Measurements from ENCODE around the gene TMEM132C.

TMEM132C gene

GRCh38 chr12:128509170-128509569, 242.2 kb downstream of the TMEM132C start:
- FAIRE-seq, result no peak

DNA sequence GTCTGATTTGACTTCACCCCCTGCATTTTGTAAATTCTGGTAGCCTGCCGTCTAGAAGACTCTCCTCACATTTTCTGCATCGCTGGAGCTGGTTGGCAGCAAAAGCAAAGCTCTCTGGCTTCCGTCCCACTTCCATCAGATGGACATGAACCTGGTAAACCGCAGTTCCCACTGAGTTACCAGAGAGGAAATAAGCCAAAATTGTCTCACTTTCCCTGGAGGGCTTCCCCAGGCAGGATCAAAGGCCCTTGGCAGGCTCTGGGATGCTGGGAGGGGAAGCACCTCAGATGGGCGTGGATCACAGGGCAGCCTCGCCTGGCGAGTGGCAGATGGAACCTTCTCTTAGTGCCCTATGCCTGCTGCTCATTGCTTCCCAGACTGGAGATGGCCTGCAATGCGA, 243.5 kb downstream of the TMEM132C start:
- no peak for FAIRE-seq

GRCh38 chr12:128513331-128513730, 246.4 kb downstream of the TMEM132C start:
- no peak for FAIRE-seq

DNA sequence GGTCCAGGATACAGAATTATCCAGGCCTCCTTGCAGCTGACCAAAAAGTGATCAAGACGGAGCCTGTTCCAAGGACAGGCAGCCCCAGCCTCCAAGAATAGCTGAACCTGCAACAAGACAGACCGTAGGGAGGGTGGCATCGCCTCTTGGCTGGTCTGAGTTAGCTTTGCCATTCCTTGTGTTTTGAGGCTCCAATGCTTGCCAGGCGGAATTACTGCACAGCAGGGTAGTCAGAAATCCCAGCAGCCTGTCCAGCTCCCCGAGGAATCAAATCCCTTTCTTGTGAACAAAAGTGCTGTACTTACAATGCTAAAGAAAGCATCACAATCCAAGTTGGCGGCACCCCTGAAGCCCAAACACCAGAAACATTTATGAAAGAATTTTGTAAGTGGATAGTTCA, 246.9 kb downstream of the TMEM132C start:
- FAIRE-seq, result no peak

DNA sequence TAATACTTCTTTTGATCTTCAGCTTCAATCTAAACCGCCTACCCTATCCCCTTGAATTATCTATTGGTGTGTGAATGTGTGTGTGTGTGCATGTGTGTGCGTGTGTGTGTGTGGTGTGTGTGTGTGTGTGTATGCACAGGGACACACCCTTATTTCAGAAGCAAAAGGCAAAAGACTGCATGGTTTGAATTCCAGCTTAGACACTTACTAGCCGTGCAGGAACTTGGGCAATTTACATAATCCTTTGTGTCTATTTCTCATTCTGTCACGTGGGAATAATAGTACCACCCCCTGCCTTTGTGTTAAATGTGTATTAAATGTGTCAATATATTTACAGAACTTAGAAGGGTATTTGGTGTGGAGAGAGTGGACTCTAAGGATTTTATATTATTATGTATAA, 251.7 kb downstream of the TMEM132C start:
- no peak for FAIRE-seq

- FAIRE-seq, result no peak
Observed at GRCh38 chr12:128519426-128519825, 252.5 kb downstream of the TMEM132C start.

DNA sequence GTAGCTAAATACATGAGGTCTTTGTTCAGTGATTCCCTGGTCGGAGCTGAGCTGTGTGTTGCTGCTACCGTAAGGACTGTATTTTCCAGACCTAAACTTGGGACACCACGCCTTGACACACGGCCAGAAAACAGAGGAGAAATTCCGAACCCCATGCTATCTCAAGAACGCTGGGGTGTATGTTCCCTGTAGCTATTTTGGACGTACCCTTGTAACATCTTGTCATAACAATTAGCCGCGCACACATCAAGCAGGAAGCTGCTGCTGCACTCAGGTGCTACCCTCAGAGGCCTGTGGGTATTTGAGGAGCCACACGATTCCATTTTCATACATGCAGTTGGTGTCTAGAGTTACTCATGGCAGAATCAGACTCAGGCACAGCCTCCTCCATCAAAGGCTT, 255.0 kb downstream of the TMEM132C start:
- FAIRE-seq, result no peak

DNA sequence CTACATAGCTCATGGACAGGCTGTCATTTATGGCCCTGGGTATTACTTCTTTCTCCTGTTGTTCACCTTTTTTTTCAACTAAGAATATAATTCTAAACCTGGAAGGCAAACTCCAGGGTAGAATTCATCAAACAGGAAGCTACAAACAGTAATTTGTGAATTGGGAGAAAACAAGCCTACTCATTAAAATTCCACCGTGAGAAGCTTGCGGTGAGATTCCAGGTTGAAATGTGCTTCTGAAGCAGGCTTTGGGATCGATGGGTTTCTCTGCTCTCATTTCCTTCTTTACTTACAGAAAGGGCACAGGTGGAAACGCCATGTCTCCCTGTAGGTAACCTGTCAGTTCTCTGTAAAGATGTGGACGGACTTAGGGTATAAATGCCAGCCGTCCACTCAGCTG, 257.5 kb downstream of the TMEM132C start:
- no peak for FAIRE-seq

GRCh38 chr12:128531170-128531569, 264.2 kb downstream of the TMEM132C start:
- FAIRE-seq, result no peak

DNA sequence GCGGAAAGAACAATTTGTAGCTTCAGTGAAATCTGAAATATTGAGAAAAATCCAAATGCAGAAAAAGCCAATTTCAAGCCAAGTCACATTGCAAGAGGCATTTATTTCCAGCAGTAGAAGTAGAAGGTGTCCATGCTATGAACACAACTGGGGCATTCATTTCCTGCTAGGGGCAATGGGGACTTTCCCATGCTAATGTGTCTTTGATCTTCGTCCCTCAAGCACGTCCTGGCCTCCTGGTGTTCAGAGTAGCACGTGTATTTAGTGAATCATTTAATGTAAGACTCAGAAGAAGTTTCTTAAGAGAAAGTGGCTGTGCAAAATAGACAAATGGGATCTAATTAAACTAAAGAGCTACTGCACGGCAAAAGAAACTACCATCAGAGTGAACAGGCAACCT, 267.9 kb downstream of the TMEM132C start:
- FAIRE-seq, result no peak

DNA sequence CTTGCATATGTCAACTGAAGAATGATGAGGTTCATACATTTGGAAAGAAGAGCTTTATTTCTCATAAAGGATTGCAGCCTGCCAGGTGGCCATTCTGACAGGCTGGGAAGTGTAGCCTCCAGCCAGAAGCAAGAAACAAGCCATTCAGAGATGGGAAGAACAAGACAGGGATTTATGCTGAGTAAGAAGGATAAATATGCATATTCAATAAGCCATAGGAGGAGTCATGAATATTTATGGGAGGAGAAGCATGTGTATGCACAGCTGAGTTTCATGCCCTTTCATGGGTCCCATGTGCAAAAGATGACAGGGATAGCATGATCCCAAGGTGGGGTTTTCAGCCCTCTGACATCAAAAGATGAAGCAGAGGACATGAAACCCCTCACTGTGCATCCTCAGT, 269.8 kb downstream of the TMEM132C start:
- FAIRE-seq, result no peak

DNA sequence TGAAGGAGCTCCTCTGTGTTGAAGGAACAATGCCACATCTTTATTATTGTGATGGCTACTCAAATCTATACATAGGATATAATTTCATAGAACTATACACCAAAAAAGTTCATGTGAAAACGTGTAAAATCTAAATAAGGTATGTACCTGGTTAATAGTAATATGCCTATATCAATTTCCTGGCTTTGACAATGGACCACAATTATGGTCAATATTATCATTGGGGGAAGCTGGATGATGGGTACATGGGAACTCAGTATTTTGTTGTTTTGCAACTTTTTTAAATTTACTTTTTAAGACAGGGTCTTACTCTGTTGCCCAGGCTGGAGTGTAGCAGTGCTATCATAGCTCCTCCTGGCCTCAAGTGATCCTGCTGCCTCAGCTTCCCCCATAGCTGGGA, 270.7 kb downstream of the TMEM132C start:
- no peak for FAIRE-seq

GRCh38 chr12:128542844-128543243, 275.9 kb downstream of the TMEM132C start:
- FAIRE-seq, result no peak

- no peak for FAIRE-seq
Observed at GRCh38 chr12:128543460-128543859, 276.5 kb downstream of the TMEM132C start.

DNA sequence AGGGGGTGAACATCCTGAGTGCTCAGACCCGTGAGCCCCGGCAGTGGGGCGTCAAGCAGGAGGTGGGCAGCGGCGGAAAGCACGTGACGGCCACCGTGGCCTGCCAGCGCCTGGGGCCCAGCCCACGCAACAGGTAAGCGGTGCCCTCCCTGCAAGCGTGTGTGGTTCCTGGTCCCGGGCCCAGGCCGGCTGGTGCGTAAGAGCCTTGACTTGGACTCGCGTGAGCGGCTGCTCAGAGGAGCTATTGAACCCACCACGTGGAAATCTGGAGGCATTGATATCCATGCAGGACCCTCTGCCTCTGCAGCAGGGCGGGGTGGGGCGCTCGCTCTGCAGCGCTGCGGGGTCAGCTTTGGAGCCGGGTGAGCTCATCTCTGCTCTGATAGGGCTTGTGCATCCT, 277.0 kb downstream of the TMEM132C start:
- FAIRE-seq, result no peak

- FAIRE-seq, result no peak
Observed at GRCh38 chr12:128548949-128549348, 282.0 kb downstream of the TMEM132C start.

DNA sequence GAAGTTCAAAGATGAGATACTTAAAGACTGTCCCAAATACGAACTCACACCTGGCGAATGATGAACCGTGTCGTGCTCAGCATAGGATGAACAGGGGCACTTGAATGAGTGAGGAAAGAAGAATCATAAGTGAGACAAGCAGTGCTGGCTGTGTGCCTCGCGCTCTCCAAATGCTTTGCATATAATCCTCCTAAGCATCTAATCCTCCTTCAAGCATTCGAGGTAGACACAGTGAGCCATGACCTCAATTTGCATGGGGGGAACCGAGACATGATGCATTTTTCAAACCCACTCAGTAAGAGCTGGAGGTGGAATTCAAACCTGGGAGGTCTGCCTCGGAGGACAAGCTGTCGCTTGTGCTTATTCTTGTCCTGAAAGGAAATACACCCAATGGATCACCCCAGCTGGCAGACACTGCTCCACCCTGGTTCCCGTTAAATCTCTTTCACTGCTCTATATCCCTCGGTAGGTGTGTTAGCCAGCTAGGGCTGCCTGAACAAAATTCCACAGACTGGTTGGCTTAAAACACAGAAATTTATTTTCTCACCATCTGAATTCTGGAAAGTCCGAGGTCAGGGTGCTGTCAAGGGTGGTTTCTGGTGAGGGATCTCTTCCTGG, 282.7 kb downstream of the TMEM132C start:
- FAIRE-seq, result no peak

DNA sequence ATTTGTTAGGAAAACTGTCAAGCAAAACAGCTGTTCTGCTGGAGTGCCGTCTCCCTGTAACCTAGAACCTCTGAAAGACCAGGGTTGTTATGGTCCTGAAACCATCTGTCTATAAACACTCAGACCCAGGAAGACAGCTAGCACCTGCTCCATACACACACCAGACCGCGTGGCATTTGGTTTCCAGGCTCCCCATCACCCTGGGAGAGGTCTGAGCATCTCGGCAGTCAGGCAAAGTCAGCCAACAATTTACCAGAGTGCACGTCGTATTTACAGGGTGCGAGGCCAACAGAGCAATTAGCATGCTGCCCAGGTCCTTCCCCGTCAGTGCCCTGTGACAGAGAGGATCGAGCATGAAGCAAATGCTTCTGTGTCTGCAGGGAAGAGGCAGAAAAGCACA, 284.3 kb downstream of the TMEM132C start:
- FAIRE-seq, result no peak

- FAIRE-seq, result no peak
Observed at GRCh38 chr12:128554546-128555304, 287.8 kb downstream of the TMEM132C start.

DNA sequence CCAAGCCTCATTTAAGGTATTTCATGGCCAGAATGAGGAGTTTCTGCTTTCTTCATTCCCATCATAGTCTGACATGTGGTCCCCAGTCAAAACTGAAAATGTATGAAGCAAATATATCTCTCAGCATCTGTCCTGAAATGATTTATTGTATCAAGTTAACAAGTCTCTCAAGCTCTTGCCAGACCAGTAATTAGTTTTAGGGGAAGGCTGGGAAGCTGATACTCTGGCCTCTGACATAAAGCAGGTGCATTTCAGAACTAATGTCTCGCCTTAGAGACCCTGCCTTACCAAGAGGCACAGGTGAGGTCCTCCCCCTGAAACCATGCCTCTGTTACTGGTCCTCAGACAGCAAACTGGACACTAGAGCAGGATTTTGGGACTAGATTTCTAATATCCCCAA, 290.3 kb downstream of the TMEM132C start:
- FAIRE-seq, result no peak

DNA sequence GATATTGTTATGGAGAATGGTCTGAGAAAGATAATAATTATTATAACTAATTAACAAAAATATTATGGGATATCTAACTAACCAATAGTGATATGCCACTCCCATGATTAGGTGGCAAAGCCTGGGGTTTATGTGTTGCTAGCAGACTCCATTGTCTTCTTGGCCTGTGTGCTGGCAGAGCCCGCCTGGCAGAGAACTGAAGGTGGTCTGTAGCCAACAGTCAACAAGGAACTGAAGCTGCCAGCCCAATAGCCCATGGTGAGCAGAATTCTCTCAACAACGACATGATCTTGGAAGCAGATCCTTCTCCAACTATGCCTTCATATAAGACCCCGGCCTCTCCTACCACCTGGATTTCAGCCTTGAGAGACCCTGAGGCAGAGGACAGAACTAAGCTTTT, 298.0 kb downstream of the TMEM132C start:
- no peak for FAIRE-seq

DNA sequence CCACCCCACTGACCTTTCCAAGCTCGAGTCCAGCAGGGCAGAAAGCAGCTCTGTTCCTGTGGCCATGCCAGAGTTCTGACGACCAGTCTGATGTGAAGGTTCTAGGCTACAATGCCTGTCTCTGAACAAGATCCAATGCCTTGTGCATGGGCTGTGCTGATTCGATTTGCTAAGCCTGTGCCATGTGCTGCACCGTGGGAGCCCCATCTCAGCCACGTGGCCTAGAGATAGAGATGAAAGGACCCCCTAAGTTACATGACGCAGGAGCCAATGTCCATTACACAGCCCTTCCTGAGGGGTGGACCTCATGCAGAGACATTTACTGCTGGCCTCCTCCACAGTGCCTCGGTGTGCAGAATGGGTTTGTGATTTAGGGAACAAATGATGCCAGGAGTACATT, 300.8 kb downstream of the TMEM132C start:
- no peak for FAIRE-seq

- no peak for FAIRE-seq
Observed at GRCh38 chr12:128570191-128571065, 303.5 kb downstream of the TMEM132C start.

Measured in A204.1 (cell line).